Caco-2 (cell line): ENCODE results near the gene CHD9. TPM values are rescaled to one million over a fixed set of nuclear protein-coding genes. Genes with fewer than 3 reads are reported as not detected.

Experiments used
- BruUV-seq: library from RNA; stranded (reverse); fragments of 400-500 nt; replicated peaks from 2 replicates; lab custom pipeline; 2021; lab: Mats Ljungman, UMichigan
- CTCF ChIA-PET: fragments of 300-600 bp; sonication (Branson Sonifier 250); formaldehyde crosslinking; loops from one replicate; lab custom pipeline; 2022; ENCODE audit warnings: antibody characterized with exemption; lab: Charles Lee
- POLR2A ChIA-PET: fragments of 300-600 bp; sonication (Branson Sonifier 250); formaldehyde crosslinking; loops from one replicate; lab custom pipeline; 2022; ENCODE audit warnings: antibody characterized with exemption; lab: Charles Lee
- DNase-seq, 2 experiments: peaks; one replicate each; pipeline versions ENCODE4 v3.0.0 to v3.0.0-alpha.2; 2020 to 2022
- H3K27me3 ChIP-seq: replicated peaks from 2 replicates; pipeline ENCODE4 v1.6.0; 2011; ENCODE audit warnings: low read length; ENCODE audit not compliant: control insufficient read depth, insufficient read depth
- H3K36me3 ChIP-seq: 2 replicates; pipeline ENCODE4 v1.5.1; 2011; ENCODE audit warnings: low read length; ENCODE audit not compliant: control insufficient read depth, insufficient read depth
- H3K4me1 ChIP-seq: fragments of 250-450 bp; sonication (Bioruptor Pico); 2 replicates; pipeline ENCODE4 v1.5.1; 2020; ENCODE audit warnings: mild to moderate bottlenecking
- H3K4me3 ChIP-seq: 2 replicates; pipeline ENCODE4 v1.5.1; 2011; ENCODE audit warnings: low read depth, mild to moderate bottlenecking, control low read depth, low read length
- H3K9me3 ChIP-seq: fragments of 250-450 bp; sonication (Bioruptor Pico); 2 replicates; pipeline ENCODE4 v1.5.1; 2020; ENCODE audit warnings: mild to moderate bottlenecking, moderate library complexity
- H3K27ac Mint-ChIP-seq: one replicate; pipeline ENCODE4 v1.8.0; 2022; ENCODE audit warnings: mixed read lengths; ENCODE audit not compliant: unreplicated experiment
- H3K27me3 Mint-ChIP-seq: one replicate; pipeline ENCODE4 v1.8.0; 2022; ENCODE audit warnings: mixed read lengths; ENCODE audit not compliant: insufficient read depth, unreplicated experiment
- H3K36me3 Mint-ChIP-seq: one replicate; pipeline ENCODE4 v1.8.0; 2022; ENCODE audit warnings: mild to moderate bottlenecking, mixed read lengths; ENCODE audit not compliant: insufficient read depth, unreplicated experiment
- H3K4me1 Mint-ChIP-seq: one replicate; pipeline ENCODE4 v1.8.0; 2022; ENCODE audit warnings: low read depth, mixed read lengths; ENCODE audit not compliant: unreplicated experiment
- H3K4me3 Mint-ChIP-seq: one replicate; pipeline ENCODE4 v1.8.0; 2022; ENCODE audit warnings: mild to moderate bottlenecking, moderate library complexity, mixed read lengths; ENCODE audit not compliant: unreplicated experiment
- H3K9me3 Mint-ChIP-seq: one replicate; pipeline ENCODE4 v1.8.0; 2022; ENCODE audit warnings: mixed read lengths; ENCODE audit not compliant: unreplicated experiment
- intact Hi-C: fragments of 100-400 bp; cut with micrococcal nuclease; formaldehyde crosslinking; loops from one replicate; pipeline ENCODE4 v1.10.0; 2022; ENCODE audit not compliant: unreplicated experiment
- total RNA-seq: library from RNA; stranded (reverse); gene quantifications from 2 replicates; pipeline ENCODE4 v1.2.3, GENCODE V29; 2022
- TF ChIP-seq, protein P1 (sequence below), 2 experiments: fragments of 200-600 bp in 1 of 2; IDR thresholded peaks; 1 replicate in 1 of 2; 2 replicates in 1 of 2; pipeline versions ENCODE4 v1.5.1 to v1.8.0; 2011 to 2022; ENCODE audit warnings: antibody characterized with exemption in 1 of 2, control low read depth in 1 of 2, inconsistent platforms in 1 of 2, low read depth in 1 of 2, low read length in 1 of 2, mild to moderate bottlenecking in 1 of 2, moderate library complexity in 1 of 2; ENCODE audit not compliant: insufficient read depth in 1 of 2, severe bottlenecking in 1 of 2, unreplicated experiment in 1 of 2

Gene CHD9
- total RNA-seq, 1 experiment from 2014 or later: 29.1 TPM

- TF ChIP-seq, protein P1, sequence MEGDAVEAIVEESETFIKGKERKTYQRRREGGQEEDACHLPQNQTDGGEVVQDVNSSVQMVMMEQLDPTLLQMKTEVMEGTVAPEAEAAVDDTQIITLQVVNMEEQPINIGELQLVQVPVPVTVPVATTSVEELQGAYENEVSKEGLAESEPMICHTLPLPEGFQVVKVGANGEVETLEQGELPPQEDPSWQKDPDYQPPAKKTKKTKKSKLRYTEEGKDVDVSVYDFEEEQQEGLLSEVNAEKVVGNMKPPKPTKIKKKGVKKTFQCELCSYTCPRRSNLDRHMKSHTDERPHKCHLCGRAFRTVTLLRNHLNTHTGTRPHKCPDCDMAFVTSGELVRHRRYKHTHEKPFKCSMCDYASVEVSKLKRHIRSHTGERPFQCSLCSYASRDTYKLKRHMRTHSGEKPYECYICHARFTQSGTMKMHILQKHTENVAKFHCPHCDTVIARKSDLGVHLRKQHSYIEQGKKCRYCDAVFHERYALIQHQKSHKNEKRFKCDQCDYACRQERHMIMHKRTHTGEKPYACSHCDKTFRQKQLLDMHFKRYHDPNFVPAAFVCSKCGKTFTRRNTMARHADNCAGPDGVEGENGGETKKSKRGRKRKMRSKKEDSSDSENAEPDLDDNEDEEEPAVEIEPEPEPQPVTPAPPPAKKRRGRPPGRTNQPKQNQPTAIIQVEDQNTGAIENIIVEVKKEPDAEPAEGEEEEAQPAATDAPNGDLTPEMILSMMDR (IDR thresholded peaks at IDR 0.05; ENCODE audit: insufficient read depth in 1 of 2, low read depth in 1 of 2, low read length in 1 of 2, severe bottlenecking in 1 of 2, unreplicated experiment in 1 of 2): no peak
- H3K4me3 Mint-ChIP-seq: no peak overlapping the region
- intact Hi-C loops: no loop called here
- H3K4me3 ChIP-seq: no peak overlapping the region
- no peaks in the 10 kb centered on the region for H3K4me1 Mint-ChIP-seq
- no peaks in the 10 kb centered on the region for H3K9me3 Mint-ChIP-seq
- no peak for DNase-seq
- H3K36me3 Mint-ChIP-seq: peaks cover 5% of the 10 kb centered on the region
- BruUV-seq: no TSS peak
- POLR2A ChIA-PET: no interaction called here
- CTCF ChIA-PET: no interaction called here
- H3K36me3 ChIP-seq: no peaks in the 10 kb centered on the region
- no peak overlapping the region for H3K27ac Mint-ChIP-seq
- no peaks in the 10 kb centered on the region for H3K4me1 ChIP-seq
- H3K27me3 Mint-ChIP-seq: no peaks in the 10 kb centered on the region
- no peaks in the 10 kb centered on the region for H3K27me3 ChIP-seq
- H3K9me3 ChIP-seq: no peaks in the 10 kb centered on the region
Measured at GRCh38 chr16:53172517-53172916, 117.7 kb downstream of the CHD9 start.

DNA sequence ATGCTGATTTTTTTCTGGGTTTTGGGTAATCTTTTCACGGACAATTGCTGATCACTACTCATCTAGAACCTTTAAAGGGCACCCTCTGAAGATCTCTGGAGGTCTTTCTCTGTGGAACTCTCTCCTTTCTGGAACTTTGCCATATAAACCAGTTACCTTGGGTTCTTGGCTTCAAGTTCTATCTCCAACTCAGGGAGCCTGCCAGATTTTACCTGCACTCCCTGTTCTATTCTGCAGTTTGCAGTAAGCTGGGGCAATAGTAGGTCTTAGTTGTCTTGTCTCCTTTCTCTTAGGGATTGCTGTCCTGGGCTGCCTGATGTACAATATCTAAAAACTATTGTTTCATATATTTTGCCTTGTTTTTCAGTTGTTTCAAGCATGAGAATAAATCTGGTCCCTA, 120.3 kb downstream of the CHD9 start:
- no TSS peak for BruUV-seq
- H3K36me3 ChIP-seq: no peaks in the 10 kb centered on the region
- intact Hi-C loops: no loop called here

GRCh38 chr16:53176434-53176833, 121.6 kb downstream of the CHD9 start:
- CTCF ChIA-PET: no interaction called here
- no peak overlapping the region for H3K4me3 ChIP-seq
- BruUV-seq: no TSS peak
- TF ChIP-seq, protein P1 (IDR thresholded peaks at IDR 0.05; ENCODE audit: insufficient read depth in 1 of 2, low read depth in 1 of 2, low read length in 1 of 2, severe bottlenecking in 1 of 2, unreplicated experiment in 1 of 2): no peak
- Mint-ChIP-seq H3K27me3 (no peaks in the 10 kb centered on the region), H3K27ac (no peak overlapping the region), H3K4me1 (no peaks in the 10 kb centered on the region), H3K36me3 (peaks cover 5% of the 10 kb centered on the region), H3K9me3 (no peaks in the 10 kb centered on the region), H3K4me3 (no peak overlapping the region)
- no peak for DNase-seq
- POLR2A ChIA-PET: no interaction called here
- H3K36me3 ChIP-seq: no peaks in the 10 kb centered on the region
- H3K27me3 ChIP-seq: no peaks in the 10 kb centered on the region
- no peaks in the 10 kb centered on the region for H3K4me1 ChIP-seq
- intact Hi-C loops: no loop called here
- no peaks in the 10 kb centered on the region for H3K9me3 ChIP-seq

More for the DNA sequence above, 120.3 kb downstream of the CHD9 start:
- no peaks in the 10 kb centered on the region for H3K27me3 Mint-ChIP-seq
- Histone ChIP-seq H3K9me3 (no peaks in the 10 kb centered on the region), H3K4me1 (no peaks in the 10 kb centered on the region), H3K27me3 (no peaks in the 10 kb centered on the region), H3K4me3 (no peak overlapping the region)
- ChIA-PET CTCF (no interaction called here), POLR2A (no interaction called here)
- TF ChIP-seq, protein P1 (IDR thresholded peaks at IDR 0.05; ENCODE audit: insufficient read depth in 1 of 2, low read depth in 1 of 2, low read length in 1 of 2, severe bottlenecking in 1 of 2, unreplicated experiment in 1 of 2): no peak
- no peak for DNase-seq
- no peaks in the 10 kb centered on the region for H3K9me3 Mint-ChIP-seq
- peaks cover 5% of the 10 kb centered on the region for H3K36me3 Mint-ChIP-seq
- no peaks in the 10 kb centered on the region for H3K4me1 Mint-ChIP-seq
- H3K27ac Mint-ChIP-seq: no peak overlapping the region
- H3K4me3 Mint-ChIP-seq: no peak overlapping the region
